ENCODE data around the gene ANKHD1. TPM values are rescaled to one million over a fixed set of nuclear protein-coding genes. Genes with fewer than 3 reads are reported as not detected.

Gene ANKHD1
- total and polyA plus RNA-seq, 4 donors: 65.6 to 119 (median 76.3) TPM

- Histone ChIP-seq H3K27ac (ENCODE audit: low read depth, low read length) (no peak overlapping the region), H3K4me3 (ENCODE audit: low read depth, low read length) (no peak overlapping the region), H3K27me3 (ENCODE audit: control insufficient read depth, insufficient read depth, low read length) (no peaks in the 10 kb centered on the region), H3K9me3 (ENCODE audit: control insufficient read depth, insufficient read depth, low read length) (no peaks in the 10 kb centered on the region), H3K4me1 (ENCODE audit: control insufficient read depth, insufficient read depth, low read length) (no peaks in the 10 kb centered on the region), H3K36me3 (ENCODE audit: control insufficient read depth, insufficient read depth, low read length) (peaks cover 6% of the 10 kb centered on the region)
- DNase-seq (ENCODE audit: low read depth in 4 of 6, low spot score in 6 of 6): no peak
- 80% methylated on average over 1 of the region's 3 CpGs for WGBS (ENCODE audit: insufficient coverage)
Observed at GRCh38 chr5:140371356-140372151, 30.1 kb upstream of the ANKHD1 start.

- H3K4me1 ChIP-seq (ENCODE audit: control insufficient read depth, insufficient read depth, low read length): no peaks in the 10 kb centered on the region
- WGBS (ENCODE audit: insufficient coverage): 17% methylated on average over 1 of the region's 2 CpGs
- H3K4me3 ChIP-seq (ENCODE audit: low read depth, low read length): no peak overlapping the region
- no peaks in the 10 kb centered on the region for H3K27me3 ChIP-seq (ENCODE audit: control insufficient read depth, insufficient read depth, low read length)
- no peaks in the 10 kb centered on the region for H3K36me3 ChIP-seq (ENCODE audit: control insufficient read depth, insufficient read depth, low read length)
- peak in 5 of 6 donors; percentile 19 to 87 (median 51) for DNase-seq (ENCODE audit: low read depth in 4 of 6, low spot score in 6 of 6)
- H3K9me3 ChIP-seq (ENCODE audit: control insufficient read depth, insufficient read depth, low read length): no peaks in the 10 kb centered on the region
- no peak overlapping the region for H3K27ac ChIP-seq (ENCODE audit: low read depth, low read length)
Observed at GRCh38 chr5:140372971-140373487, 28.6 kb upstream of the ANKHD1 start.

GRCh38 chr5:140381351-140381750, 20.3 kb upstream of the ANKHD1 start:
- H3K27ac ChIP-seq (ENCODE audit: low read depth, low read length): no peak overlapping the region
- no peak overlapping the region for H3K4me3 ChIP-seq (ENCODE audit: low read depth, low read length)
- DNase-seq (ENCODE audit: low read depth in 4 of 6, low spot score in 6 of 6): no peak
- WGBS (ENCODE audit: insufficient coverage): no CpG with 5 or more reads among the region's 4 CpGs
- no peaks in the 10 kb centered on the region for H3K27me3 ChIP-seq (ENCODE audit: control insufficient read depth, insufficient read depth, low read length)
- no peaks in the 10 kb centered on the region for H3K4me1 ChIP-seq (ENCODE audit: control insufficient read depth, insufficient read depth, low read length)
- H3K36me3 ChIP-seq (ENCODE audit: control insufficient read depth, insufficient read depth, low read length): no peaks in the 10 kb centered on the region
- H3K9me3 ChIP-seq (ENCODE audit: control insufficient read depth, insufficient read depth, low read length): no peaks in the 10 kb centered on the region

- no peak for DNase-seq (ENCODE audit: low read depth in 4 of 6, low spot score in 6 of 6)
- no peak overlapping the region for H3K27ac ChIP-seq (ENCODE audit: low read depth, low read length)
- no peaks in the 10 kb centered on the region for H3K27me3 ChIP-seq (ENCODE audit: control insufficient read depth, insufficient read depth, low read length)
- no peak overlapping the region for H3K4me3 ChIP-seq (ENCODE audit: low read depth, low read length)
- no peaks in the 10 kb centered on the region for H3K36me3 ChIP-seq (ENCODE audit: control insufficient read depth, insufficient read depth, low read length)
- no peaks in the 10 kb centered on the region for H3K4me1 ChIP-seq (ENCODE audit: control insufficient read depth, insufficient read depth, low read length)
- H3K9me3 ChIP-seq (ENCODE audit: control insufficient read depth, insufficient read depth, low read length): no peaks in the 10 kb centered on the region
- no CpG with 5 or more reads among the region's 1 CpG for WGBS (ENCODE audit: insufficient coverage)
Observed at GRCh38 chr5:140381972-140382371, 19.7 kb upstream of the ANKHD1 start.

- H3K9me3 ChIP-seq (ENCODE audit: control insufficient read depth, insufficient read depth, low read length): no peaks in the 10 kb centered on the region
- H3K4me3 ChIP-seq (ENCODE audit: low read depth, low read length): no peak overlapping the region
- H3K27ac ChIP-seq (ENCODE audit: low read depth, low read length): no peak overlapping the region
- H3K4me1 ChIP-seq (ENCODE audit: control insufficient read depth, insufficient read depth, low read length): no peaks in the 10 kb centered on the region
- DNase-seq (ENCODE audit: low read depth in 4 of 6, low spot score in 6 of 6): no peak
- no peaks in the 10 kb centered on the region for H3K36me3 ChIP-seq (ENCODE audit: control insufficient read depth, insufficient read depth, low read length)
- H3K27me3 ChIP-seq (ENCODE audit: control insufficient read depth, insufficient read depth, low read length): no peaks in the 10 kb centered on the region
Observed at GRCh38 chr5:140382866-140383265, 18.8 kb upstream of the ANKHD1 start.

GRCh38 chr5:140383300-140383699, 18.3 kb upstream of the ANKHD1 start:
- no peaks in the 10 kb centered on the region for H3K27me3 ChIP-seq (ENCODE audit: control insufficient read depth, insufficient read depth, low read length)
- no peaks in the 10 kb centered on the region for H3K9me3 ChIP-seq (ENCODE audit: control insufficient read depth, insufficient read depth, low read length)
- no peak overlapping the region for H3K27ac ChIP-seq (ENCODE audit: low read depth, low read length)
- 90% methylated on average over 2 of the region's 2 CpGs for WGBS (ENCODE audit: insufficient coverage)
- H3K4me3 ChIP-seq (ENCODE audit: low read depth, low read length): no peak overlapping the region
- no peaks in the 10 kb centered on the region for H3K4me1 ChIP-seq (ENCODE audit: control insufficient read depth, insufficient read depth, low read length)
- DNase-seq (ENCODE audit: low read depth in 4 of 6, low spot score in 6 of 6): no peak
- no peaks in the 10 kb centered on the region for H3K36me3 ChIP-seq (ENCODE audit: control insufficient read depth, insufficient read depth, low read length)

- Histone ChIP-seq H3K27me3 (ENCODE audit: control insufficient read depth, insufficient read depth, low read length) (no peaks in the 10 kb centered on the region), H3K36me3 (ENCODE audit: control insufficient read depth, insufficient read depth, low read length) (no peaks in the 10 kb centered on the region), H3K27ac (ENCODE audit: low read depth, low read length) (no peak overlapping the region), H3K4me1 (ENCODE audit: control insufficient read depth, insufficient read depth, low read length) (no peaks in the 10 kb centered on the region), H3K4me3 (ENCODE audit: low read depth, low read length) (no peak overlapping the region), H3K9me3 (ENCODE audit: control insufficient read depth, insufficient read depth, low read length) (no peaks in the 10 kb centered on the region)
- DNase-seq (ENCODE audit: low read depth in 4 of 6, low spot score in 6 of 6): no peak
- WGBS (ENCODE audit: insufficient coverage): no CpG with 5 or more reads among the region's 2 CpGs
Observed at GRCh38 chr5:140388052-140388451, 13.6 kb upstream of the ANKHD1 start.

GRCh38 chr5:140391312-140391711, 10.3 kb upstream of the ANKHD1 start:
- no peak for DNase-seq (ENCODE audit: low read depth in 4 of 6, low spot score in 6 of 6)
- Histone ChIP-seq H3K4me3 (ENCODE audit: low read depth, low read length) (no peak overlapping the region), H3K4me1 (ENCODE audit: control insufficient read depth, insufficient read depth, low read length) (no peaks in the 10 kb centered on the region), H3K27me3 (ENCODE audit: control insufficient read depth, insufficient read depth, low read length) (no peaks in the 10 kb centered on the region), H3K27ac (ENCODE audit: low read depth, low read length) (no peak overlapping the region), H3K9me3 (ENCODE audit: control insufficient read depth, insufficient read depth, low read length) (no peaks in the 10 kb centered on the region), H3K36me3 (ENCODE audit: control insufficient read depth, insufficient read depth, low read length) (no peaks in the 10 kb centered on the region)
- WGBS (ENCODE audit: insufficient coverage): 80% methylated on average over 1 of the region's 1 CpG

- H3K9me3 ChIP-seq (ENCODE audit: control insufficient read depth, insufficient read depth, low read length): no peaks in the 10 kb centered on the region
- WGBS (ENCODE audit: insufficient coverage): no CpG with 5 or more reads among the region's 1 CpG
- no peaks in the 10 kb centered on the region for H3K36me3 ChIP-seq (ENCODE audit: control insufficient read depth, insufficient read depth, low read length)
- no peaks in the 10 kb centered on the region for H3K4me1 ChIP-seq (ENCODE audit: control insufficient read depth, insufficient read depth, low read length)
- no peak overlapping the region for H3K4me3 ChIP-seq (ENCODE audit: low read depth, low read length)
- DNase-seq (ENCODE audit: low read depth in 4 of 6, low spot score in 6 of 6): no peak
- no peak overlapping the region for H3K27ac ChIP-seq (ENCODE audit: low read depth, low read length)
- H3K27me3 ChIP-seq (ENCODE audit: control insufficient read depth, insufficient read depth, low read length): no peaks in the 10 kb centered on the region
Observed at GRCh38 chr5:140391732-140392131, 9.9 kb upstream of the ANKHD1 start.

GRCh38 chr5:140393738-140394137, 7.9 kb upstream of the ANKHD1 start:
- no peaks in the 10 kb centered on the region for H3K27me3 ChIP-seq (ENCODE audit: control insufficient read depth, insufficient read depth, low read length)
- no peak overlapping the region for H3K27ac ChIP-seq (ENCODE audit: low read depth, low read length)
- WGBS (ENCODE audit: insufficient coverage): no CpG with 5 or more reads among the region's 2 CpGs
- no peaks in the 10 kb centered on the region for H3K36me3 ChIP-seq (ENCODE audit: control insufficient read depth, insufficient read depth, low read length)
- DNase-seq (ENCODE audit: low read depth in 4 of 6, low spot score in 6 of 6): no peak
- no peaks in the 10 kb centered on the region for H3K4me1 ChIP-seq (ENCODE audit: control insufficient read depth, insufficient read depth, low read length)
- no peak overlapping the region for H3K4me3 ChIP-seq (ENCODE audit: low read depth, low read length)
- H3K9me3 ChIP-seq (ENCODE audit: control insufficient read depth, insufficient read depth, low read length): no peaks in the 10 kb centered on the region
